CD4-positive, alpha-beta T cell treated with Interleukin-2 at 100 ng/mL for 4 hours (primary cell): ENCODE data around the gene STEAP3.
A peak's percentile ranks its signal among the peaks of the same experiment; 100 is the strongest.
"Not testable (repeated sequence)": the region's sequence is repeated elsewhere in the genome, so short reads cannot be mapped to it uniquely, and the experiment has no call there.

Experiments
- DNase-seq: peaks from one replicate; pipeline ENCODE4 v3.0.0-alpha.2; 2020; ENCODE audit warnings: low spot score

The STEAP3 gene

GRCh38 chr2:119264781-119265692 is 41.4 kb downstream of the STEAP3 start:
- DNase-seq: peak; percentile 25

- no peak for DNase-seq
These were observed 42.0 kb downstream of the STEAP3 start for GRCh38 chr2:119265693-119266066.

DNA sequence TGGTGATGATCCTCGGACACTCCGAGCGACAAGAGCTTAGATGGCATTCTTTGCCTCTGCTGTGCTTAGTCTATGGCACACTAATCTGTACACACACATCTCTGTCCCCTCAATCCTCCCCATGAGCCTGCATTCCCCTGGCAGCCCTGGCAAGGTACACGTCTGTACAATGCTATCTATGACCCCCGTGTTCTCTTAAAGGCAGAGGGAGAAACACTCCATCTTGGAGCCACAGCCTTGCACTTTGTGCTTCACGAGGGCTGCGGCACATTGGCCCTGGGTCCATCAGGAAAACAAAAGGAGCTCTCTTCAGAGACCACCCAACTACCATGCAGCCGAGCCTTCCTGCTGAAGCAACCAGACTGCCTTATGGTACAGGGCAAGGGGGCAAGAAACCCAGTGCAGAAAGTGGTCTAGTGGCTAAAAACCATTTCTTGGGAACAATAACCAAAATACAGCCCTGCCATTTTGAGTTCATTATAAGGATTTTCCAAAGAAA is 42.5 kb downstream of the STEAP3 start:
- no peak for DNase-seq

DNA sequence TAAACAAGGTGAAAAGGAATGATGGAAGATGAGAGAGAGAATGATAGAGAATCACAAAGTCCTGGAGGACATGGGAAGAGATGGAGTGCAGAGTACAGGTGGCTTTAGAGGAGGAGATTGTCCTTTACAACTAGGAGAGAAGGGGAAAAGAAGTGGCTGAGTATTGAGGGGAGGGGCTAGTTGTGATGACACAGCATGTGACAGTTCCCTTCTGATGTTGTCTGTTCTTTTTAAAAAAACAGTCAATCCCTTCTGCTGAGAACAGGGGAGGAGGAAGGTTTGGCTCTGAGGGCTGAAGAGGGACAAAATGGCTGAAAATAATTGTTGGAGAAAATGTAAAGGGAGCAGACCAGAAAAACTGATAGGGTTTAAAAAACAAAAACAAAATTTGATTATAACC is 44.0 kb downstream of the STEAP3 start:
- DNase-seq: no peak

DNA sequence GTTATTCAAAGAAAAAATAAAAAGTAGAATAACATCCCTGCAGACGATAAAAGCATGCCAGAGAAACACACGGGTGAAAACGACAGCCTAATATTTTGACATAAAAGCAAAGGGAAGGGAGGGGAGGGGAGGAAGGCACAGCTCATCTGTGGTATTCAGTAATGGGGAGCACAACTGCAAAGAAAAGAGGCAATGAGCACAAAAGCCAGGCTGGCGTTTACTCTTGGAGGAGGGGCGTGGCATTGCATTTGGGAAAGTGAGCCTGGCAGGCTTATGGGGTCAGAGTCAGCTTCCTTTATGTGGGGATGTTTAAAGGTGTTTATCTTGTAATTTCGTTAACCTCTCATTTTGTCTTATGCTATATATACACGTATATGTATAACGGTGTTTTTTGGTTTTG is 53.2 kb downstream of the STEAP3 start:
- no peak for DNase-seq

DNA sequence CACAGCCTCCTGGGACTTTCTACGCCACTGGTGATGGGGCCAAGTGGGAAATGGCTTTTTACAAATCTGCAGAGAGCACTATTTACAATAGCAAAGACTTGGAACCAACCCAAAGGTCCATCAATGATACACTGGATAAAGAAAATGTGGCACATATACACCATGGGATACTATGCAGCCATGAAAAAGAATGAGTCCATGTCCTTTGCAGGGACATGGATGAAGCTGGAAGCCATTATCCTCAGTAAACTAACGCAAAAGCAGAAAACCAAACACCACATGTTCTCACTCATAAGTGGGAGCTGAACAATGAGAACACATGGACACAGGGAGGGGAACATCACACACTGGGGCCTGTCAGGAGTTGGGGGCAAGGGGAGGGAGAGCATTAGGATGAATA is 54.8 kb downstream of the STEAP3 start:
- not testable (repeated sequence) for DNase-seq

DNA sequence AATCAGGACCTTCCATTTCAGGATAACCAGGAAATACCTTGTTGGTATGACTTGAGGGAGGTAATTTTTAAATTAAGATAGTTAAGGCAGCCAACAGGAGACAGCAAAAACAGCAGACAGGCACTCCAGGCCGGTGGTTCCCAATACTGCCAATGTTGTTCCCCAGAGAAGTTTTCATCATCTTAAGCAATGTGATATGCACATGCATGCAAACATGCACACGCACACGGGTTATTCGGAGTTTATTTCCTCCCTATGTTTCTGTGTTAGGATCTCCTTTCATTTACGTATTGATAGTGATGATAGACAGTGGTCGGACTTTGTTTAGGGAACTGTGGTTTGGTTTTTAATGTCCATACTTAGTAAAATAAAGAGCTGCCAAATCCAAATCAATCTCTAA is 55.3 kb downstream of the STEAP3 start:
- no peak for DNase-seq

- no peak for DNase-seq
These were observed 56.0 kb downstream of the STEAP3 start for GRCh38 chr2:119279666-119280065.

- DNase-seq: no peak
These were observed 57.0 kb downstream of the STEAP3 start for GRCh38 chr2:119280680-119281079.

DNA sequence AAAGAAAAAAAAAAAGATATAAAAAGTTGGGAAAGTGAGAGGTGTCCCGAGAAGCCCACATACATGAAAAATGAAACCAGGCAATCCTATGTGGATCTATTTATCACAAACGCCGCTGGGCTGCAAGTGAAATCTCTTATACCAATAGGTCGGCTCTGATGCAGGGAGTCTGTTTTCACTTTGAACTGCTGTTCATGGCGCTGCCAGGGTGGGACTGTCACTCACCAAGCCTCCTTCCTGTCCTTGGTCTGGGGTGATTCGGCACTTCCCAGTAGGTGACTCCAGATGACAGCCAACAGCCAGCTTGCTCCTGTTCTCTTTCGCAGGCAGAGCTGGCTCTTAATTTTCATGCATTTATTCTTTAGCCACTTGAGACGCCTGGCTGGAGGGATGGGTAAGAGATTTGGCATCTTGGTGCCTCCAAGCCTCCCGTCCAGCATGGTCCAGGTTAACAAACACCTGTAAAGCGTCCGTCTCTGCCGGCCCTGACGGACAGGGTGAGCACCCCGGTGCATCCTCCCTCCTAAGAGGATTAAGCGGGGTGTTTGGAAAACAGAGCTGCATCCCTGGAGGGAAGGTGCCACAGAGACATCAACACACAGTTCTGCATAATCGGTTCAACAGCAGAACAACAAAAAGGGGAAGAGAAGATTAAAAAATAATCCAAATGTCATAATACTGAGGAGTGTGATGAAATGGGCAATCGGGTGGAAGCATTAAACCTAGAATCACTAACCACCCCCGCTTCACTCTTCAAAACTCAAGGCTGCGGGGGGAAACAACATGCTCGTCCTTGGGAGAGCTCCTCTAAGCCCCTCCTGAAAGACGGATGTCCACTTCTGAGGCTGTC is 58.7 kb downstream of the STEAP3 start:
- DNase-seq: no peak

GRCh38 chr2:119282996-119283511 is 59.4 kb downstream of the STEAP3 start:
- no peak for DNase-seq

DNA sequence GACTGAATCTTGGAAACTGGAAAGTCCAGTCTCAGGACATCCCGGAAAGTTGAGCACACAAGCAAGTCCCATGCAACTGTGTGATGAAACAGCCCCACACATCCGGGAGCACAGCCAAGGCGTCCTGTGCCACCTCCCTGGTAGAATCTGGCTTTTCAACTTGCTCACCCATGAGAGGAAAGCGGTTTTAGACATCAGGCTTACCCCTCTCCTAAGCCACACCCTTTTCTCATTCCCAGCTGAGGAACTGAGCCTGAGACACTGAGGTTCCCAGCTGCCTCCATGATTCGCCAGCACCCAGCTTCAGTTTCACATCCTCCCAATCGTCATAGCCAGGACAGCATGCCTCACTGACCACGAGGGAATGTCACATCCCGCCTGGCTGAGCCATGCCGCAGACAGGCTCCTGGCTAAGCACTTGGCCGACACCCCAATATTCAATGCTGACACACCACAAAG is 60.3 kb downstream of the STEAP3 start:
- DNase-seq: no peak

- no peak for DNase-seq
These were observed 63.0 kb downstream of the STEAP3 start for GRCh38 chr2:119286661-119287060.

DNA sequence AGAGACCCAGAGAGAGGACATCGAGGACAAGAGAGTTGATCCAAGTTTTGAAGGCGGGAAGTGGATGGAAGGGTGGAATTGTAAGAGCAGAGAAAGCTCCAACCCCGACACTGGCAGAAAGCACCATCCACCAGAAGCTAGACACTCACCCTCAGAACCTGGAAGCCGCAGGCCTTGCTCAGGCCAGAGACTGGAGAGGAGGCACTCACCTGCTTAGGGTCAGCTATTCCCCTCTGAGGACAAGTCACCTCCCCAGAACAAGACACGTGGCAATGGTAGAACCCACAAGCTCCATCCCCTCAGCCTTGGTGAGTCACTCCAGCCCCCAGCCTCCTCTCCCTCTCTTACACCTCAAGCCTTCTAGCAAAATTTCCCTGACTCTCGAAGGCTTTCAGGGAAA is 64.9 kb downstream of the STEAP3 start:
- no peak for DNase-seq

- no peak for DNase-seq
These were observed 65.5 kb downstream of the STEAP3 start for GRCh38 chr2:119289093-119289492.

- no peak for DNase-seq
These were observed 66.0 kb downstream of the STEAP3 start for GRCh38 chr2:119289642-119290041.

DNA sequence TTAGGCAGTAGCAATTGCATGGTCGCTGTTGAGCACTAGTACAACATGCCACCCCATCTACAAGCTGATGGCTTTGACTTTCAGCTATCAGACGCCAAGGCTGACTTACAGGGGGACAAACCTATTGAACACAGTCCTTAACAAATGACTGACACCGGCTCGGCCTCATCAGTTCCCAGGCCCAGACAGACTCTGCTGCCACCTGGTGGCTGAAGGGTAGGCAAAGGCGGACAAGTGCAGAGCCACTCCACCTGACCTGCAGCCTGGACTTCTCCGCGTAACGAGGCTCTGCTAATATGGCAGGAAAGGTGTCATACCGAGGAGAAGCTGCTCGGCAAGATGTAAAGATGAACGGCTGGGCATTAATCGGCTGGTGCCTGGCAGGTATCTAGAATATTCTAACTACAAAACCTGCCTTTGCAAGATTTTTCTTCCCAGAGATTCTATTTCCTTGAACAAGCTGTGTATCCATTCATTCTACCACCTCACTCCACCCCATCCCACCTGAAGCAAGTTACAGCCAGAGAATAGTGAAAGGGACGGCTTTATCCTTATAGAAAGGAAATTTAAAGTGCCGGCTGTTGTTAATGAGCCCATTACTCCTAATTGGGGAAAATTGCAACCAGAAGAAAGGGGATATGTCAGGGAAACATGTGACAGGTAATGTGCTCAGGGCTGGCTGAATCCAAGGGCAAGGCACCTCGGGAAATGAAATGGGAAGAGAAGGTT is 67.4 kb downstream of the STEAP3 start:
- DNase-seq: no peak

- no peak for DNase-seq
These were observed 68.0 kb downstream of the STEAP3 start for GRCh38 chr2:119291588-119292167.

DNA sequence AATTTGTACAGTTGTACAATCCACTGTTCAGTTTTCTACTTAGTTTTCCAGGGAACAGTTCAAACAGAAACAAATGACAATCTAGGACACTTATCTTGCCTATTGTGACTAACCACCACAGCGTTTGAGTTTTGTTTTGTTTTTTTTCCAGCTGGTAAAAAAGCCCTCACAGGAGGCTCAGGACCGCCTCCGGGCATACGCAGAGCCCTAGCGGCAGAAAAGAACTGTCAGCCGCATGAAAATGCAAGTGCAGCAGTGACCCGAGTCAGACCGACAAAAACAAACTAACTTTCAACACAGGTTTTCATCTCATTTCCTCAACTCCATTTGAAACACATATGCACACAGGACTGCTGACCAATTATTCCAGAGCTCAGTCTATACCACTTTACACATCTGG is 68.6 kb downstream of the STEAP3 start:
- DNase-seq: no peak

- DNase-seq: no peak
These were observed 69.6 kb downstream of the STEAP3 start for GRCh38 chr2:119293254-119293653.

- DNase-seq: no peak
These were observed 70.3 kb downstream of the STEAP3 start for GRCh38 chr2:119293900-119294299.

- no peak for DNase-seq
These were observed 71.0 kb downstream of the STEAP3 start for GRCh38 chr2:119294671-119295070.
